AG04450 (cell line): ENCODE data around the gene MAML2. TPM values are rescaled to one million over a fixed set of nuclear protein-coding genes. Genes with fewer than 3 reads are reported as not detected.

Source experiments
- CTCF ChIA-PET: fragments of 300-600, 350-600 bp; formaldehyde crosslinking; extraction: SDS; loops from one replicate; lab custom pipeline; 2022; ENCODE audit warnings: antibody characterized with exemption, inconsistent platforms; lab: Charles Lee
- POLR2A ChIA-PET: fragments of 350-600 bp; formaldehyde crosslinking; extraction: SDS; loops from one replicate; lab custom pipeline; 2021; ENCODE audit warnings: antibody characterized with exemption, inconsistent platforms; lab: Yijun Ruan, JAX
- DNase-seq: peaks from one replicate; pipeline ENCODE4 v3.0.0-alpha.2; 2011; ENCODE audit warnings: low read depth, low spot score
- H3K27ac ChIP-seq: one replicate; pipeline ENCODE4 v1.5.1; 2012; ENCODE audit warnings: low read depth, low read length, control low read depth
- H3K27me3 ChIP-seq: one replicate; pipeline ENCODE4 v1.6.0; 2012; ENCODE audit warnings: low read length; ENCODE audit not compliant: control insufficient read depth, insufficient read depth
- H3K4me3 ChIP-seq: 2 replicates; pipeline ENCODE4 v1.5.1; 2011; ENCODE audit warnings: mild to moderate bottlenecking, low read depth, low read length, control low read depth
- H3K9me3 ChIP-seq: 2 replicates; pipeline ENCODE4 v1.5.1; 2012; ENCODE audit warnings: low read length; ENCODE audit not compliant: control insufficient read depth, insufficient read depth
- CTCF ChIP-seq: IDR thresholded peaks from 2 replicates; pipeline ENCODE4 v1.5.1; 2011; ENCODE audit warnings: low read depth, low read length, control low read depth, inconsistent platforms
- polyA plus RNA-seq: library from polyadenylated mRNA; depleted of rRNA; stranded (reverse); fragments of >200 nt; gene quantifications from 2 replicates; pipeline ENCODE4 v1.2.3, GENCODE V29; 2011

The MAML2 gene
- polyA plus RNA-seq, 1 experiment = 23.0 TPM

GRCh38 chr11:96024666-96025065 is 318.3 kb downstream of the MAML2 start:
- no peak for DNase-seq
- CTCF ChIA-PET = no interaction called here
- H3K27ac ChIP-seq = no peak overlapping the region
- TF ChIP-seq CTCF = no peak
- H3K27me3 ChIP-seq = no peaks in the 10 kb centered on the region
- POLR2A ChIA-PET = no interaction called here
- no peaks in the 10 kb centered on the region for H3K9me3 ChIP-seq
- no peak overlapping the region for H3K4me3 ChIP-seq

- TF ChIP-seq CTCF = no peak
- H3K9me3 ChIP-seq = no peaks in the 10 kb centered on the region
- H3K27me3 ChIP-seq = no peaks in the 10 kb centered on the region
- ChIA-PET CTCF (interaction anchor here (1.3 to 1.7 kb wide), 2 partner anchors 11 to 188 kb away, joined by 3 to 5 read pairs; no protein-coding TSS in a partner anchor), POLR2A (no interaction called here)
- no peak for DNase-seq
- no peak overlapping the region for H3K27ac ChIP-seq
- H3K4me3 ChIP-seq = no peak overlapping the region
Measured at GRCh38 chr11:96023275-96023674, 319.7 kb downstream of the MAML2 start.

GRCh38 chr11:96021901-96022650 is 320.9 kb downstream of the MAML2 start:
- CTCF ChIA-PET = interaction anchor here (1.7 kb wide), 1 partner anchor 12 kb away, joined by 5 read pairs; no protein-coding TSS in a partner anchor
- Histone ChIP-seq H3K27me3 (no peaks in the 10 kb centered on the region), H3K9me3 (no peaks in the 10 kb centered on the region), H3K4me3 (no peak overlapping the region), H3K27ac (no peak overlapping the region)
- no peak for TF ChIP-seq CTCF
- DNase-seq = no peak
- POLR2A ChIA-PET = no interaction called here

- DNase-seq = no peak
- TF ChIP-seq CTCF = no peak
- POLR2A ChIA-PET = no interaction called here
- Histone ChIP-seq H3K27me3 (no peaks in the 10 kb centered on the region), H3K9me3 (no peaks in the 10 kb centered on the region), H3K4me3 (no peak overlapping the region), H3K27ac (no peak overlapping the region)
- CTCF ChIA-PET = interaction anchor here (0.5 to 1.2 kb wide), 4 partner anchors 23 to 323 kb away, joined by 3 to 4 read pairs (median 3); partner anchors contain the start of gene MAML2
Measured at GRCh38 chr11:96019810-96020747, 322.9 kb downstream of the MAML2 start.
